NCI-H146 (cell line): Measurements from ENCODE around the gene CAMTA1.
"Not testable (repeated sequence)": the region's sequence is repeated elsewhere in the genome, so short reads cannot be mapped to it uniquely, and the experiment has no call there.

Experiments
- DNase-seq: peaks from one replicate; lab custom pipeline; 2025; lab: John Stamatoyannopoulos, UW

The CAMTA1 gene

GRCh38 chr1:6907676-6908434, 122.6 kb downstream of the CAMTA1 start:
- no peak for DNase-seq

- no peak for DNase-seq
Measured at GRCh38 chr1:6909401-6909800, 124.1 kb downstream of the CAMTA1 start.

- no peak for DNase-seq
Measured at GRCh38 chr1:6909857-6910256, 124.6 kb downstream of the CAMTA1 start.

- no peak for DNase-seq
Measured at GRCh38 chr1:6911021-6911941, 126.0 kb downstream of the CAMTA1 start.

GRCh38 chr1:6911974-6912373, 126.7 kb downstream of the CAMTA1 start:
- no peak for DNase-seq

DNA sequence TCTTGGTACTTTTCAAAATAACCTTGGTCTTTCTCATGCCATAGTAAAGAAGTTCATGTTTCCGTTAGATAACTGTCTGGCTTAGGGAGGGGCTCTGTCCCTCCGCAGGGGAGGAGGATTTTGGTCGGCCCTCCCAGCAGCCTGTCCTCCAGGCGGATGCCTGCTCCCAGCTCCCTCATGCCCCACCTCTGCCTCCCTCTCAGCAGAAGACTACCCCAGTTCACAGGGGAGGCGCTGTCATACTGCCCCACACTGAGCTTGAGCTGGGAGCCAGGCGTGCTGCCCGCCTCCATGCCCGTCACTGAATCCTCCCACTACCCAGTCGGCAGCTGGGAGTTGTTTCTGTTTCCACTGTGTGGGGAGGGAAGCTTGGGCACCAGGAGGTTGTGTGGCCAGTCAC, 127.3 kb downstream of the CAMTA1 start:
- DNase-seq, result no peak

GRCh38 chr1:6913086-6913485, 127.8 kb downstream of the CAMTA1 start:
- DNase-seq, result no peak

GRCh38 chr1:6914706-6915105, 129.5 kb downstream of the CAMTA1 start:
- no peak for DNase-seq

- DNase-seq, result no peak
Measured at GRCh38 chr1:6915999-6916565, 130.8 kb downstream of the CAMTA1 start.

DNA sequence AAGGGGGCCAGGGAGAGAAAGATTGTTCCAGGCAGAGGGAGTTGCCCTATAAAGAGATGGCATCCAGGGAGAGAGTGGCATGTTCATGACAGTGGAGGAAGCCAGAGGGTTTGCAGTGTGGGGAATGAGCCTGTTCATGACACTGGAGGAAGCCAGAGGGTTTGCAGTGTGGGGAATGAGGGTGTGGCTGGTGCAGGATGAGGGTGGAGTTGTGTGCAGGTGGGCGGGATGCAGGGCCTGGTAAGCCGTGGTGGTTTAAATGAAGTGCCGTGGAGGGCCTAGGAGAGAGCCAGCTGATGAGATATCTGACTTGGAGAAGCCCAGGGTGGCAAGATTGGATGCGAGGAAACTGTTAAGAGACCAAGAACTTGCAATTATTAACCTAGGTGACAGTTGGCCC, 131.8 kb downstream of the CAMTA1 start:
- no peak for DNase-seq

DNA sequence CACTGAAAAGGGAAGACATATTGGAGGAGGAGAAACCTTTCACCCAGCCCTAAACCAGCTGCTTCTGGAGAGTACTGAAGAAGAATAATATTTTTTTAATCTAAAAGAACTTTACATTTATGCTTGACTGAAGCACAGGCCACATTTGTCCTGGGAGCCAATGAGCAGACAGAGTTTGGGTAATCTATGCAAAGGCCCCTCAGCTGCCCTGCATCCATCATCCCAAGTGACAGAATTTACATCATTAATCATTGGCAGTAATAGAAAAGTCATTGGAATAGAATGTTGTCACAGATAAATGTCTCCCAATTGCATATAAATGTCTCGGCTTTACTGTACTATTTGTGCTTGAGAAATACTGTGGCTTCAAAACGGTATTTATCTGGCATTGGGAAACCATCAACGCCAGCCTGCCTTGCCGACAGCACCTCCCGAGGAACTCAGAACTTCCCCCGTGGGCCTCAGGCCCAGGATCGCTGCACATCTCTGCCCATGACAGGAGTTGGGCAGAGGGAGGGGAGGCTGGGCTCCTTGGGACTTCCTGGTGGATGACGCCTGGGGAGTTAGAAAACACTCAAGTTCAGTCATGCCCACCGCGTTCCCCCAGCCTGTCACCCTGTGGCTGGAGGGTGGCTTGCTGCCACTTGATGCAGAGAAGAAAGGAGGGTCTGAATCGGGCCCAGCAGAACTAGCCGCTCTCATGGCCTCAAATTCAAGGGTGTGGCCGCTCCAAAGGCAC, 133.1 kb downstream of the CAMTA1 start:
- no peak for DNase-seq

GRCh38 chr1:6918925-6919511, 133.8 kb downstream of the CAMTA1 start:
- no peak for DNase-seq

DNA sequence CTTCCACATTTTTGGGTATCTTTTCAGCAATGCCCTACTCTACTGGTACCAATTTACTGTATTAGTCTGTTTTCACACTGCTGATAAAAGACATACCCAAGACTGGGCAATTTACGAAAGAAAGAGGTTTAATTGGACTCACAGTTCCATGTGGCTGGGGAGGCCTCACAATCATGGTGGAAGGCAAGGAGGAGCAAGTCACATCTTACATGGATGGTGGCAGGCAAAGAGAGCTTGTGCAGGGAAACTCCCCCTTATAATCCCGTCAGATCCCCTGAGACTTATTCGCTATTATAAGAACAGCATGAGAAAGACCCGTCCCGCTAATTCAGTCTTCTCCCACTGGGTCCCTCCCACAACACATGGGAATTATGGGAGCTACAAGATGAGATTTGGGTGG, 136.3 kb downstream of the CAMTA1 start:
- not testable (repeated sequence) for DNase-seq

- DNase-seq, result no peak
Measured at GRCh38 chr1:6922096-6922931, 137.1 kb downstream of the CAMTA1 start.

GRCh38 chr1:6923012-6923411, 137.8 kb downstream of the CAMTA1 start:
- DNase-seq, result no peak

DNA sequence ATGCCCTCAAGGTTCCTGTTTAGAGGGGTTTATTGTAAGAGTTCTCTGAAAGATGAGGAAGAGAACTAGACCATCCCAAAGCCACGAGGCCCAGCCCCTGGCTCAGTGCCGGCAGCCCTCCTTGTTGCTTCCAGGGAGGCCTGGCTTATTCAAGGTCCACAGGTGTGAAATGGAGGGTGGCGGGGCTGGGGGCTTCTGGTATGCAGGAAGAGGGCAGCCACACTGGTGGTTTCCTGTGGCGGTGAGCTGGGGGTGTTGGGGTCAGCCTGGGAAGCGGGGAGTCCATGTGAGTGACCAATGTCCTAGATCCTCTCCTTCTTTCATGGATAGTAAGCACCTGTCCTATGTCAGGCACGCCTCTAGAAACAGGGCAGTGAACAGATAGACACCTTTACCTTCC, 138.2 kb downstream of the CAMTA1 start:
- DNase-seq, result no peak

DNA sequence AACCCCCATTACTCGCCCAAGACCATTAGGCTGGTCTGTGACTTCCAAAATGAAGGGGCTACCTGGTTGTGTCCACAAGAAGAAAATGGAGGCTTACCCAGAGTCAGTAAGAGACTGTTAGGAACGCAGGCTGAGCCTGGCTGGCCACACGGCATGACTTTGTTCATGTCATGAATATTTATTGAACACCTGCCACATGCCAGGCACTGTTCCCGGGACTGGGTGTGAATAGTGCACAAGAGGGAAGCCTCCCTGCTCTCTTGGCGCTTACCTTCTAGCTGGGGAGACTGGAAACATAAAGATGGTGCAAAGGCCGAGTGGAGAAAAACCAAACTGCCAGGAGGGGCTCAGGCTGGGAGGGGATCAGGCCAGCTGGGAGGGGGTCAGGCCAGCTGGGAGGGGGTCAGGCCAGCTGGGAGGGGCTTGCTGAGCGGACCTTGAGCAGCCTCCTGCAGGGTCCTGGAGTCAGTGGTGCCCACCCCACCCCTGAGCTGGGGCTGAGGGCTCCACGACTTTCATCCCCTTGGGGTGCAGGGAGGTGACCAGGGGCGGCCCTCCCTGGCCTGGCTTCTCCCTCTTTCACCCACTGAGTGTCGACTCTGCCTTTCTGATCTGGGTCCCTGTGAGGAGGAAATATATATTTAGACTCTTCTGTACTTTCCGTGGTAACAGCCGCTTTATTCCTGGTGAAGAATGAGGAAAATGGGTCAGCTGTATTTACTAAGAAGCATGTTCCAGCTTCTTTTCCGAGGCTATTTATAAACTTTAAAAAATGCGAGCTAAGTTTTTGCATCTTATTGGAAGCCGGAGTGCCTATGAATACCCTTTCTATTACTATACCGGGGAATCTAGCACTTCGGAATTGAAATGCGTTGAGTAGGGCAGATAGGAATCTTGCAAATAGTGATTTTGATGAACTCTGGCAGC, 139.0 kb downstream of the CAMTA1 start:
- no peak for DNase-seq

GRCh38 chr1:6924891-6925290, 139.6 kb downstream of the CAMTA1 start:
- DNase-seq, result no peak

GRCh38 chr1:6927626-6928025, 142.4 kb downstream of the CAMTA1 start:
- DNase-seq, result no peak
